Mucosa of rectum (tissue), 2 donors: ENCODE measurements around the gene CLCN6.

Experiments
- H3K27ac ChIP-seq, 2 donors: one replicate each; pipeline ENCODE4 v1.7.0; 2013; ENCODE audit warnings: inconsistent platforms in 2 of 2, low read depth in 2 of 2, low read length in 2 of 2
- H3K27me3 ChIP-seq, 2 donors: one replicate each; pipeline ENCODE4 v1.7.0; 2013; ENCODE audit warnings: low read length in 2 of 2; ENCODE audit not compliant: control insufficient read depth in 2 of 2, insufficient read depth in 2 of 2
- H3K36me3 ChIP-seq, 2 donors: one replicate each; pipeline ENCODE4 v1.7.0; 2013; ENCODE audit warnings: low read length in 2 of 2; ENCODE audit not compliant: control insufficient read depth in 2 of 2, insufficient read depth in 2 of 2
- H3K4me1 ChIP-seq, 2 donors: one replicate each; pipeline ENCODE4 v1.7.0; 2013; ENCODE audit warnings: low read length in 2 of 2, mild to moderate bottlenecking in 1 of 2; ENCODE audit not compliant: control insufficient read depth in 2 of 2, insufficient read depth in 2 of 2
- H3K4me3 ChIP-seq, 2 donors: one replicate each; pipeline ENCODE4 v1.7.0; 2013; ENCODE audit warnings: low read length in 2 of 2
- H3K9ac ChIP-seq, 2 donors: one replicate each; pipeline ENCODE4 v1.7.0; 2013; ENCODE audit warnings: low read length in 2 of 2, low read depth in 1 of 2, mild to moderate bottlenecking in 1 of 2
- H3K9me3 ChIP-seq, 2 donors: one replicate each; pipeline ENCODE4 v1.7.0; 2013; ENCODE audit warnings: low read length in 2 of 2; ENCODE audit not compliant: control insufficient read depth in 2 of 2
- donor health status: healthy.
- donor health status: Normal muscosa, but diverticular disease.

CLCN6 gene

DNA sequence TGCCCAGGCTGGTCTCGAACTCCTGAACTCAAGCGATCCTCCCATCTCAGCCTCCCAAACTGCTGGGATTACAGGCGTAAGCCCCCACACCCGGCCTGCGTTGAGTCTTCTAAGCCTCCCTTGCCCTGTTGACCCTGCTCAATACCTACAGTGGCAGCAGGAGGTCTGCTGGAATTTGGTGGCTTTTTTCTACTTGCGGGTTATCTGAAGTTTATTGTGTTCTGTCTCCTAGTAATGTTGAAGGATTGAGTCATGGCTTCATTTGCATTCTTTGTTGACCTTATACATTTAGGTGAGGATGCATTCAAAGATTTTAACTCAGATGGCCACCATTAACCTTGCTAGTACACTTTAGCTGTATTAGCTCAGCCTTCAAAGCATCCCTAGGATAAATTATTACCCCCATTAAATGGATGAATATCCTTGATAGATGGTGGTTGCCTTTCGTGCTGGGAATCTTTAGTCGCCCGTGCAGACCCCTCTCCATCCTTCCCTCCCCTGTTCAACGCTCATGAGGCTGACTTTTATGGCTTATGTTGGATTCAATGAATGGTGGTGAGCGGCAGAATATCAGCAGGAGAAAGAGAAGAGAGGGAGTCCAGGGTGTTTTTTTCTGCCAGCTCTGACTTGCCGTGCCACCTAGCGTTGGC lies 62.5 kb downstream of the CLCN6 start:
- H3K27ac ChIP-seq: no peak overlapping the region
- H3K4me3 ChIP-seq: no peak overlapping the region
- H3K4me1 ChIP-seq: no peaks in the 10 kb centered on the region
- H3K9me3 ChIP-seq: no peaks in the 10 kb centered on the region
- no peaks in the 10 kb centered on the region for H3K36me3 ChIP-seq
- H3K27me3 ChIP-seq: no peaks in the 10 kb centered on the region
- no peak overlapping the region for H3K9ac ChIP-seq

DNA sequence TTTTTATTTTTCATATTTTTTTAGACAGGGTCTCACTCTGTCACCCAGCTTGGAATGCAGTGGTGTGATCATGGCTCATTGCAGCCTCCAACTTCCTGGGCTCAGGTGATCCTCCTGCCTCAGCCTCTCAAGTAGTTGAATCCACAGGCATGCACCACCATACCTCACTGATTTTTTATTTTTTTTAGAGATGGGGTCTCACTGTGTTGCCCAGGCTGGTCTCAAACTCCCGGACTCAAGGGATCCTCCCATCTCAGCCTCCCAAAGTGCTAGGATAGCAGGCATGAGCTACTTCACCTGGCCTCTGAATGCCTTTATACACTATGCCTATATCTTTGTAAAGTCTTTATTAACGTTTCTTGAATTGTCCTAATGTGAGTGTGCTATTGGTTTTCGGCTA lies 63.1 kb downstream of the CLCN6 start:
- Histone ChIP-seq H3K9me3 (no peaks in the 10 kb centered on the region), H3K27ac (no peak overlapping the region), H3K36me3 (no peaks in the 10 kb centered on the region), H3K4me3 (no peak overlapping the region), H3K4me1 (no peaks in the 10 kb centered on the region), H3K9ac (no peak overlapping the region), H3K27me3 (no peaks in the 10 kb centered on the region)

DNA sequence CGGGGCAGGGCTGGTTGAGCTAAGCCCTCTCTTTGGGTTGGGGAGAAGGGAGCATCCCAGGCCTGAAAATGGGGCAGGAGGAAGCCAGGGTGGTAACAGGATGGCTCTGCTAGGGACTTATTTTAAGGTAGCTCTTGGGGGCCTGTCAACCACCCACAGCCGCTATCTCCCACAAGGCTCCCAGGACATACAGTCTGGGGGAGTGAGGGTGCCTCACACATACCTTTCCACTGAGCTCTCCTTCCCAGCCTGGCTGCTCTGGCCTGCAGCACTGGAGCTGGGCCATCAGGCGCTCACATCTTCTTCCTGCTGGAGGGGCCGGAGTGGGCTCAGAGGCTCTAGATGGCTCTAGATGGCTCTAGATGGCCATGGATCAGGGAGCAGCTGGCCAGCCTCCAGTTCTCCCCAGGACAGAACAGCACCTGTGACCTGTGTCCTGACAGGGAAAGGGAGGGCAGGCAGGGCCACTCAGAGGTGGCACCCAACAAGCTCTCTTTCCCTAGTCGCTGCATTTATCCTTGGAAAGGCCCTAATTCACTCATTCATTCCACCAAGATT lies 63.7 kb downstream of the CLCN6 start:
- no peaks in the 10 kb centered on the region for H3K27me3 ChIP-seq
- no peaks in the 10 kb centered on the region for H3K4me1 ChIP-seq
- no peak overlapping the region for H3K4me3 ChIP-seq
- no peaks in the 10 kb centered on the region for H3K9me3 ChIP-seq
- no peak overlapping the region for H3K27ac ChIP-seq
- H3K9ac ChIP-seq: no peak overlapping the region
- H3K36me3 ChIP-seq: no peaks in the 10 kb centered on the region

DNA sequence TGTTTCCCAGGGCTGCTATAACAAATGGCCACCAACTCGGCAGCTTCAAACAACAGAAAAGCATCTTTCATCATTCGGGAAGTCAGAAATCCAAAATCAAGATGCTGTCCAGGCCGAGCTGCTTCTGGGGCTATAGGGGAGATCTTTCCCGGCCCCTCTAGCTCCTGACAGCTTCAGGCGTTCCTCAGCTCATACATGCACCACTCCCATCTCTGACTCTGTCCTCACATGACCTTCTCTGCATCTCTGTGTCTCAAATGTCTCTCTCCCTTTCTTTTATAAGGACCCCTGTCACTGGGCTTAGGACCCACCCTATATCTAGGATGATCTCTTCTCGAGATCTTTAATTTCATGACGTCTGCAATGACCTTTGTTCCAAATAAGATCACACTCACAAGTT lies 66.6 kb downstream of the CLCN6 start:
- Histone ChIP-seq H3K4me1 (no peaks in the 10 kb centered on the region), H3K27ac (no peak overlapping the region), H3K27me3 (peaks cover 0 to 3% of the 10 kb centered on the region in 2 donors), H3K9me3 (no peaks in the 10 kb centered on the region), H3K36me3 (no peaks in the 10 kb centered on the region), H3K4me3 (no peak overlapping the region), H3K9ac (no peak overlapping the region)

DNA sequence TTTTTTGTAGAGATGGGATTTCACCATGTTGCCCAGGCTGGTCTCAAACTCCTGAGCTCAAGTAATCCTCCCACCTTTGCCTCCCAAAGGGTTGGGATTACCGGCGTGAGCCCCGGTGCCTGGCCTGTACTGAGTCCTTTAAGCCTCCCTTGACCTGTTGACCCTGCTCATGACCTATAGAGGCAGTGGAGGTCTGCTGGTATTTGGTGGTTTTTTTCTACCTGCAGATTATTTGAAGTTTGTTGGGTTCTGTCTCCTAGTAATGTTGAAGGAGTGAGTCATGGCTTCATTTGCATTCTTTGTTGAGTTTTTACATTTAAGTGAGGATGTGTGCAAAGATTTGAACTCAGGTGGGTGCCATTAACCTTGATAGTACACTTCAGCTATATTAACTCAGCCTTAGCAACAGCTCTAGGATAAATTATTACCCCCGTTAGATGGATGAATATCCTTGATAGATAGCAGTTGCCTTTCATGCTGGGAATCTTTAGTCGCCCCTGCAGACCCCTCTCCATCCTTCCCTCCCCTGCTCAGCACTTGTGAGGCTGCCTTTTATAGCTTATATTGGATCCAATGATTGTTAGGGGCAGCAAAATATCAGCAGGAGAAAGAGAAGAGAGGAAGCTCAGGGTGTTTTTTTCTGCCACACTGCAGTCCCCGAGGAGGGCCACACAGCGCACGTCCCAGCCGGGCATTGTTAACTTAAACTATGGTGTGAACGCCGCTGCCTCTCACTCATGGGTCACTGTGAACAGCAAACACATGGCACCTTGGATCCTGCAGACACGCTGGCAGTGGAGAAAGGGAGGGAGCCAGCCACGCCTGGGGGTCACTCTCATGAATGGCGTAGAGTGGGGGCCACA lies 67.6 kb downstream of the CLCN6 start:
- no peaks in the 10 kb centered on the region for H3K4me1 ChIP-seq
- peaks cover 0 to 3% of the 10 kb centered on the region in 2 donors for H3K27me3 ChIP-seq
- no peak overlapping the region for H3K27ac ChIP-seq

DNA sequence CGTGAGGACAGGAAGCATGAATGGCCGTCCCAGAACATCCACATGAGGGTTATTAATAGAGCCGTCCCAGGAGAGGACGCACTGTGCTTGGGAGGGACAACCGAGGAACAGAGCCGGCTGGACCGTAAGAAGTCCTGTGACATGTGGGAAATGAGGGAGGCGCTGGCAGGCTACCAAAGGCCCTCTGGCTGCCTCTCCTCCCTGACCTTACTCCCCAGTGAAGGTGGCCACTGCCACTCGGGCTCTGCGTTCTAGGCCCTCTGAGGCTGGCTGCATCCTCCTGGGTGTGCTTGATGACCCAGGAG lies 68.2 kb downstream of the CLCN6 start:
- H3K27ac ChIP-seq: no peak overlapping the region

More for the DNA sequence above, 67.6 kb downstream of the CLCN6 start:
- Histone ChIP-seq H3K9ac (no peak overlapping the region), H3K4me3 (no peak overlapping the region), H3K9me3 (no peaks in the 10 kb centered on the region), H3K36me3 (no peaks in the 10 kb centered on the region)

DNA sequence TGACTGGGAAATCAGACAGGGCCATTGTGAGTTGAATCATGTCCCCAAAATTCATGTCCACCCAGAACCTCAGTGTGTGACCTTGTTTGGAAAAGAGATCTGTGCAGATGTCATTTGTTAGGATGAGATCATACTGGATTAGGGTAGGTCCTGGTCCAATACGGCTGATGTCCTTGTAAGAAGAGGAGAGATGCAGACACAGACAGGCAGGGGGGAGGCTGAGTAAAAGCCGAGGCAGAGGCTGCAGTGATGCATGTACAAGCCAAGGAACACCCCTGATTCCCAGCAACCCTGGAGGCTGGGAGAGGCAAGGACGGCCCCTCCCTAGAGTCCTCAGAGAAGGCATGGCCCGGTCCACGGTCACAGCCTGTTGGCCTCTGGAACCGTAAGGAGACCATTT lies 68.6 kb downstream of the CLCN6 start:
- H3K36me3 ChIP-seq: no peaks in the 10 kb centered on the region
- H3K27me3 ChIP-seq: peaks cover 0 to 3% of the 10 kb centered on the region in 2 donors
- H3K27ac ChIP-seq: no peak overlapping the region
- H3K9ac ChIP-seq: no peak overlapping the region
- no peak overlapping the region for H3K4me3 ChIP-seq
- H3K9me3 ChIP-seq: no peaks in the 10 kb centered on the region
- H3K4me1 ChIP-seq: no peaks in the 10 kb centered on the region

More for the DNA sequence above, 68.2 kb downstream of the CLCN6 start:
- H3K9ac ChIP-seq: no peak overlapping the region
- H3K4me1 ChIP-seq: no peaks in the 10 kb centered on the region
- peaks cover 0 to 3% of the 10 kb centered on the region in 2 donors for H3K27me3 ChIP-seq
- H3K4me3 ChIP-seq: no peak overlapping the region
- H3K36me3 ChIP-seq: no peaks in the 10 kb centered on the region
- no peaks in the 10 kb centered on the region for H3K9me3 ChIP-seq

DNA sequence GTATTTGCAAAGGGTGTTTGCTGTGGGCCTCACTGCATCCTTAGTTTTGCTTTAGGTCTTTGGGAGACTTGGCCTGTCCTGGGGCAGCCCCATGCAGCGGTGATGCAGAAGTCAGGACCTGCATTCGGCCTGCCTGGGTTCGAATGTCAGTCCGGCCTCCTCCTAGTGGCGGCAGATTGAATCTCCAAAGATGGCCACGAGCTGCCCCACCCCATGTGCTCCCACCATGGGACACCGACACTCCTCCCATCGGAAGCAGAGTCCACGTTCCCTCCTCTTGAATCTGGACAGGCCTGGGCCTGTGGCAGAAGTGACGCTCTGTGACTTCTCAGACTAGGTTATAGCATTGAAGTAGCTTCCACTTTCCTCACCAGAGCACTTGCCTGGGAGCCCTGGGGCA lies 69.1 kb downstream of the CLCN6 start:
- H3K36me3 ChIP-seq: no peaks in the 10 kb centered on the region

DNA sequence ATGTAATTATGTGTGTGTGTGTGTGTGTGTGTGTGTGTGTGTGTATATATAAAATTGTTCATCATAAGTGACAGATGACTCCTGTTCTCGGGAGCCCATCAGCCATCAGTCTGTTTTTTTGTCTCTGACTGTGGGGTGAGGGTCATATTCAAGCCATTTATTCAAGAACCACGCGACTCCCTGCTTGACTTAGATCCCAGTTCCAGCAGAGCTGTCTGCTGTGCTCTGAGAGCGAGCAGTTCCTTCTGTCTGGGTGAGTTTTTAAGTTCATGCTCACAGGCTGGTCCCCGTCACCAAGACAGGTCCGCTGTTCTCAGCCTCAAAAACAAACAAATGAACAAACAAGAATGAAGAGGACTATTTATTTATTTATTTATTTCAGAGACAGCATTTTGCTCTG lies 71.1 kb downstream of the CLCN6 start:
- Histone ChIP-seq H3K27me3 (peaks cover 0 to 3% of the 10 kb centered on the region in 2 donors), H3K27ac (no peak overlapping the region), H3K36me3 (no peaks in the 10 kb centered on the region), H3K9me3 (no peaks in the 10 kb centered on the region), H3K9ac (no peak overlapping the region), H3K4me3 (no peak overlapping the region), H3K4me1 (no peaks in the 10 kb centered on the region)

More for the DNA sequence above, 69.1 kb downstream of the CLCN6 start:
- no peaks in the 10 kb centered on the region for H3K9me3 ChIP-seq
- peaks cover 0 to 3% of the 10 kb centered on the region in 2 donors for H3K27me3 ChIP-seq
- no peak overlapping the region for H3K9ac ChIP-seq
- H3K27ac ChIP-seq: no peak overlapping the region
- H3K4me1 ChIP-seq: no peaks in the 10 kb centered on the region
- H3K4me3 ChIP-seq: no peak overlapping the region

DNA sequence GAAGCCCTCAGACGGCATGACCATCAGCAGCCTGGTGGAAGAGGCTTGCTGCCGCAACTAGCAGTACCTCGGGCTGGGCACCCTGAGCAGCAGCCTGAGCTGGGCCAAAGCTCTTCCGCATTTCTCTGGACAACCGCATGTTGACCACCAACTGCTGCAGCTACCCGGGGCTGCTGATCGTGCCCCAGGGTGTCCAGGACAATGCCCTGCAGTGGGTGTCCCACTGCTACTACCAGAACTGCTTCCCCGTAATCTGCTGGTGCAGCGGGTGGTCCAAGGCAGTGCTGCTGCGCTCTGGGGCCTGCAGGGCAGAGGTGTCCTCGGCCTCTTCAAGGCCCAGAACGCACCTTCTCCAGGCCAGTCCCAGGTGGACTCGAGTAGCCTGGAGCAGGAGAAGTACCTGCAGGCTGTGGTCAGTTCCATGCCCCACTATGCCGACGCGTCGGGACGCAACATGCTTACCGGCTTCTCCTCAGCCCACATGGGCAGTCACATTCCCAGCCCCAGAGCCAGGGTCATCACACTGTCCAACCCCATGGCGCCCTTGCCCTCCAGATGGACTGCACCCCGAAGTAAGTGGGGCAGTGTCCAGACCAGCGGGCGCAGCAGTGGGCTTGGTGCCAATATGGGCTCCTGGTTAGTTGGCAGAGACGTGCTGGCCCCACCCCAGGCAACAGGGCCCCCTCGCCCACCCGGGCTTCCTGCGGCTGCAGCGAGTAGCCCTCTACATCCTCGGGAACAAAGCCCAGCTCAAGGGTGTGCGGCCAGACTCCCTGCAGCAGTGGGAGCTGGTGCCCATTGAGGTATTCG lies 72.3 kb downstream of the CLCN6 start:
- Histone ChIP-seq H3K9me3 (no peaks in the 10 kb centered on the region), H3K27ac (no peak overlapping the region), H3K4me1 (no peaks in the 10 kb centered on the region), H3K27me3 (peaks cover 0 to 3% of the 10 kb centered on the region in 2 donors), H3K9ac (no peak overlapping the region), H3K4me3 (no peak overlapping the region), H3K36me3 (no peaks in the 10 kb centered on the region)
